Measurements from ENCODE around the gene SULT1C3. TPM values are rescaled to one million over a fixed set of nuclear protein-coding genes. Genes with fewer than 3 reads are reported as not detected.

SULT1C3 gene
- total and polyA plus RNA-seq, 3 donors from 2014 or later: not detected

DNA sequence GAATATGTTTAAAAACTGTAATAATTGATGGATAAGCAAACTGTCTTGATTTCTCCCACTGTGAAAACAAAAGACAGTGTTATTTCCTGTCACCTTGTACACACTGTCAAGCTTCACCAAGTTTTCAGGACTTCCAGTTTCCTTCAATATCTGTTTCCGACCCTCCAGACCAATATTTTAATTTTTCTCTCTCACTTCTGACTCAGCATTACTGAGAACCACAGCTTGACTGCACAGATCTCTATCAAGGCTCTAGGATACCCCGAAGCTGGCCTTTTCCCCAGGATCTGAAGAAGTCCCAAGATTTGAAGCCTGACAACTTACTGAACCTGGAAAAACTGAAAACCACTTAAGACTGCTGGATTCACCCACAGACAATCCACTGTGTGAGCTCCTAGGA is 13.2 kb upstream of the SULT1C3 start:
- H3K4me1 ChIP-seq: no peaks in the 10 kb centered on the region
- 65 to 76% methylated on average over 2 of the region's 2 CpGs for WGBS, 2 donors
- H3K27ac ChIP-seq: no peak overlapping the region
- intact Hi-C loops (cut with DNase I; ENCODE audit: low total_unique reads): no loop called here
- no peaks in the 10 kb centered on the region for H3K36me3 ChIP-seq (ENCODE audit: low read depth, missing control alignments)
- no peak for DNase-seq
- no peaks in the 10 kb centered on the region for H3K27me3 ChIP-seq
- no peak for TF ChIP-seq CTCF (IDR thresholded peaks at IDR 0.05)
- TF ChIP-seq POLR2A (IDR thresholded peaks at IDR 0.05): no peak
- H3K4me3 ChIP-seq: no peak overlapping the region
- no peaks in the 10 kb centered on the region for H3K9me3 ChIP-seq

- DNase-seq: no peak
- no peaks in the 10 kb centered on the region for H3K4me1 ChIP-seq
- no peaks in the 10 kb centered on the region for H3K9me3 ChIP-seq
- H3K27me3 ChIP-seq: no peaks in the 10 kb centered on the region
- no peak overlapping the region for H3K4me3 ChIP-seq
- no peak for TF ChIP-seq POLR2A (IDR thresholded peaks at IDR 0.05)
- no peak for TF ChIP-seq CTCF (IDR thresholded peaks at IDR 0.05)
- H3K27ac ChIP-seq: no peak overlapping the region
- no peaks in the 10 kb centered on the region for H3K36me3 ChIP-seq (ENCODE audit: low read depth, missing control alignments)
- intact Hi-C loops (cut with DNase I; ENCODE audit: low total_unique reads): no loop called here
- 80 to 83% methylated on average over 4 of the region's 4 CpGs for WGBS, 2 donors
Observed at GRCh38 chr2:108228006-108228405, 11.8 kb upstream of the SULT1C3 start.

DNA sequence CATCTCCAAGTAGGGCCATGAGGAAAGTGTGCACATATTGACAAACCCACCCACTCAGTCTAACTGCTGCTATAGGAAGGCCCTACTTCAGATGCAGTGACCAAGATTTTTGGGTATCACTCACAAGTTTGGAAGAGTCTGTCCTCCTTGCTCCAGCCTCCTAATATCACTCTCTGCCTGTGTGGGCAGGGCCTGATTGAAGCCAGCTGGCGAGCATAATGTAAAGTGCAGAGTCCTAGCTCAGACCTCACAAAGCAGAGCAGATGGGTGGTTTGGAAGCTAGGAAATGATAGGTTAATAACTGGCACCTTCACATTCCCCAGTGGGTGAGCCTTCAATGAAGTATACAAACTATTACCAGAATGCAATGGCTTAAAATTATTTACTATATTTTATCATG is 11.2 kb upstream of the SULT1C3 start:
- Histone ChIP-seq H3K4me1 (no peaks in the 10 kb centered on the region), H3K4me3 (no peak overlapping the region), H3K27ac (no peak overlapping the region), H3K9me3 (no peaks in the 10 kb centered on the region), H3K27me3 (no peaks in the 10 kb centered on the region), H3K36me3 (ENCODE audit: low read depth, missing control alignments) (no peaks in the 10 kb centered on the region)
- TF ChIP-seq POLR2A (IDR thresholded peaks at IDR 0.05) (no peak), CTCF (IDR thresholded peaks at IDR 0.05) (no peak)
- DNase-seq: no peak
- 65 to 71% methylated on average over 1 of the region's 1 CpG for WGBS, 2 donors
- intact Hi-C loops (cut with DNase I; ENCODE audit: low total_unique reads): no loop called here

DNA sequence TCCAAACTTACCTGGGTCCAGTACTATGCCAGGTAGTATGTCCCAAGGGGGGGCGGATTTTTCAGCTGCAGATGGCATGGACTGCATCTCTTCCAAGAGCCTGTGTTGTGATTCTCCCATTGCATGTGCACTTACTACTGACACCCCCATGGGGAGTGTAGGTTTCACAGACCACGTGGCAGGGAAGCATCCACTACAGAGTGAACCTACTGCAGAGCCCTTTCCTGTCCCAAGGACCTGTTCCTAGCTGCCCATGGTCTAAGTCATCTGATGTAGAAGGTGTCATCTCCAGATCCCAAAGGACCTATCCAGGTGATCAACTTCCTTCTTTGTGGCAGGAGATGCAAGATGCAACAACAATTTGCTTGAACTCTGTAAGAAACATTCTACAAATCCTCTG is 9.9 kb upstream of the SULT1C3 start:
- no peaks in the 10 kb centered on the region for H3K4me1 ChIP-seq
- WGBS, 2 donors: 90 to 93% methylated on average over 2 of the region's 2 CpGs
- H3K9me3 ChIP-seq: no peaks in the 10 kb centered on the region
- no peaks in the 10 kb centered on the region for H3K27me3 ChIP-seq
- H3K27ac ChIP-seq: no peak overlapping the region
- TF ChIP-seq CTCF (IDR thresholded peaks at IDR 0.05): no peak
- no peak for TF ChIP-seq POLR2A (IDR thresholded peaks at IDR 0.05)
- intact Hi-C loops (cut with DNase I; ENCODE audit: low total_unique reads): no loop called here
- no peaks in the 10 kb centered on the region for H3K36me3 ChIP-seq (ENCODE audit: low read depth, missing control alignments)
- no peak for DNase-seq
- no peak overlapping the region for H3K4me3 ChIP-seq

DNA sequence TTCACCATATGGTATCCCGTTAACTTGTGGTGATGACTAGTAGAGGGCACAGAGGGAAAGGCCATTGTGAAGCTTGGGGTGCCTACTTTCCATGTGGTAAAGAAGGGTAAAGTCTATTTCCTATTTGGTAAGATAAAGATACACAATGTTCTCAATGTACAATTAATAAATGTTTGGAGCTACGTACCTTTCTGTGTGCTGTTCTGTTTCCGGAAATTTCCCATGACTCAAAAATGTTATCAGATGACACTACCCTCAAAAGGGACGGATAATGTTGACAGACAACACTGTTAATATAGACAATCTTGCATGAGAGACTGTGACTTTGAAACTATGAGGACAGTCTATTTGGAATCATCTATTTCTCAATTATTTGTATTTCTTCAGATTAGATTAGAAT is 4.2 kb upstream of the SULT1C3 start:
- 93 to 97% methylated on average over 4 of the region's 4 CpGs for WGBS, 2 donors
- H3K4me3 ChIP-seq: no peak overlapping the region
- intact Hi-C loops (cut with DNase I; ENCODE audit: low total_unique reads): no loop called here

More for the DNA sequence above, 4.2 kb upstream of the SULT1C3 start:
- DNase-seq: no peak
- Histone ChIP-seq H3K27me3 (no peaks in the 10 kb centered on the region), H3K9me3 (no peaks in the 10 kb centered on the region), H3K4me1 (no peaks in the 10 kb centered on the region), H3K27ac (no peak overlapping the region), H3K36me3 (ENCODE audit: low read depth, missing control alignments) (no peaks in the 10 kb centered on the region)
- no peak for TF ChIP-seq CTCF (IDR thresholded peaks at IDR 0.05)

All from testis (tissue), 3 donors.